WTC11 (cell line): Measurements from ENCODE around the gene MYH9. TPM values are rescaled to one million over a fixed set of nuclear protein-coding genes. Genes with fewer than 3 reads are reported as not detected.

ENCODE experiments used
- ATAC-seq: fragments of 200-7000 bp; cut with Tn5 transposase; 2 replicates; pipeline ENCODE4 v1.10.0; 2021; ENCODE audit warnings: mild to moderate bottlenecking, moderate library complexity
- CTCF ChIA-PET: fragments of 300-600 bp; sonication (Branson Sonifier 250); formaldehyde crosslinking; loops from one replicate; lab custom pipeline; 2021; ENCODE audit warnings: antibody characterized with exemption; lab: Charles Lee
- POLR2A ChIA-PET: fragments of 350-600 bp; sonication (Branson Sonifier 250); formaldehyde crosslinking; loops from one replicate; lab custom pipeline; 2021; ENCODE audit warnings: antibody characterized with exemption; lab: Charles Lee
- DNase-seq: peaks from one replicate; pipeline ENCODE4 v3.0.0; 2021; ENCODE audit warnings: low spot score
- H3K27ac Mint-ChIP-seq: 2 replicates; pipeline ENCODE4 v1.8.0; 2021; ENCODE audit warnings: mixed read lengths
- H3K27me3 Mint-ChIP-seq: 2 replicates; pipeline ENCODE4 v1.8.0; 2021; ENCODE audit warnings: low read depth, mild to moderate bottlenecking, moderate library complexity, mixed read lengths
- H3K36me3 Mint-ChIP-seq: 2 replicates; pipeline ENCODE4 v1.8.0; 2021; ENCODE audit warnings: mixed read lengths
- H3K4me1 Mint-ChIP-seq: 2 replicates; pipeline ENCODE4 v1.8.0; 2022; ENCODE audit warnings: mixed read lengths
- H3K4me3 Mint-ChIP-seq: 2 replicates; pipeline ENCODE4 v1.8.0; 2021; ENCODE audit warnings: mild to moderate bottlenecking, moderate library complexity, mixed read lengths
- H3K9me3 Mint-ChIP-seq: 2 replicates; pipeline ENCODE4 v1.8.0; 2021; ENCODE audit warnings: mixed read lengths
- AFF4 ChIP-seq: sonication (generic); formaldehyde crosslinking; IDR thresholded peaks from 2 replicates; pipeline ENCODE4 v1.8.1; 2023; ENCODE audit warnings: mild to moderate bottlenecking, missing genetic modification reagents, borderline replicate concordance
- CREB1 ChIP-seq: sonication (generic); formaldehyde crosslinking; IDR thresholded peaks from 2 replicates; pipeline ENCODE4 v1.8.0; 2023; ENCODE audit warnings: mild to moderate bottlenecking, missing genetic modification reagents
- E2F5 ChIP-seq: sonication (generic); formaldehyde crosslinking; IDR thresholded peaks from 2 replicates; pipeline ENCODE4 v1.8.1; 2022; ENCODE audit warnings: mild to moderate bottlenecking, moderate library complexity, missing genetic modification reagents
- FOXP1 ChIP-seq: sonication (generic); formaldehyde crosslinking; IDR thresholded peaks from 2 replicates; pipeline ENCODE4 v1.8.0; 2022; ENCODE audit warnings: missing genetic modification reagents, mild to moderate bottlenecking, moderate library complexity, borderline replicate concordance
- FOXP4 ChIP-seq: sonication (generic); formaldehyde crosslinking; IDR thresholded peaks from 2 replicates; pipeline ENCODE4 v1.8.0; 2022; ENCODE audit warnings: mild to moderate bottlenecking, missing genetic modification reagents
- GABPB1 ChIP-seq: sonication (generic); formaldehyde crosslinking; IDR thresholded peaks from 2 replicates; pipeline ENCODE4 v1.8.1; 2023; ENCODE audit warnings: mild to moderate bottlenecking, missing genetic modification reagents
- ZMAT4 ChIP-seq: fragments of 250-450 bp; sonication (Bioruptor Pico); IDR thresholded peaks from 2 replicates; pipeline ENCODE4 v1.9.0; 2021; ENCODE audit warnings: mild to moderate bottlenecking
- ZNF138 ChIP-seq: sonication (generic); formaldehyde crosslinking; conservative IDR thresholded peaks from 2 replicates; pipeline ENCODE4 v1.8.1; 2022; ENCODE audit warnings: mild to moderate bottlenecking, moderate library complexity, missing genetic modification reagents
- ZNF281 ChIP-seq: sonication (generic); formaldehyde crosslinking; IDR thresholded peaks from 2 replicates; pipeline ENCODE4 v1.8.0; 2023; ENCODE audit warnings: mild to moderate bottlenecking, missing genetic modification reagents
- total RNA-seq: library from RNA; stranded (reverse); gene quantifications from 3 replicates; pipeline ENCODE4 v1.2.3, GENCODE V29; 2021
- TF ChIP-seq, protein P1 (sequence below): sonication (generic); formaldehyde crosslinking; IDR thresholded peaks from 2 replicates; pipeline ENCODE4 v1.8.0; 2022; ENCODE audit warnings: mild to moderate bottlenecking, missing genetic modification reagents
- TF ChIP-seq, protein P2 (sequence below): sonication (generic); formaldehyde crosslinking; IDR thresholded peaks from 2 replicates; pipeline ENCODE4 v1.8.0; 2022; ENCODE audit warnings: mild to moderate bottlenecking, missing genetic modification reagents

Gene MYH9
- total RNA-seq, 1 experiment from 2014 or later, result 277 TPM

DNA sequence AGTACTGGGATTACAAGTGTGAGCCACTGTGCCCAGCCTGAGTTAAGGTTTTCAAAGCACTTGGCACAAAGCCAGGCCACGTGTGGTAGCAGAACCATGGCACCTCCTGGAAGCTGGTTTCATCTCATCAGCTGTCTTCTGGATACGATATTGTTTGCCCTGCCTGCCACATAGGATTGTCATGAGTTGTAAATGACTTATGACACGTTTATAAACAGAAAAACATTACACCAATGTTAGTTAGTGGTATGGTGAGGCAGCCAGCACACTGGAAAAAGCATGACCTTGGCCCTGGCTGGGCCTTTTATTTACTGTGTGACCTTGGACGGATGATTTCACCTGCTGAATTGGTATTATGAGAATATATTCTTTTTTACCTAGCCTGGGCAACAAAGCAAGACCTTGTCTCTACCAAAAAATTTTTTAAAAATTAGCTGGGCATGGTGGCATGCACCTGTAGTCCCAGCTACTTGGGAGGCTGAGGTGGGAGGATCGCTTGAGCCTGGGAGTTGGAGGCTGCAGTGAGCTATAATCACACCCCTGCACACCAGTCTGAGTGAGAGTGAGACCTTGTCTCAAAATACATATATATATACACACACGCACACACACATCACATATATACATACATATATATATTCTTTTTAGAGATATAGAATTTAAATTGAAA lies 24.0 kb upstream of the MYH9 start:
- no peaks in the 10 kb centered on the region for H3K9me3 Mint-ChIP-seq

GRCh38 chr22:36409911-36410756 lies 22.4 kb upstream of the MYH9 start:
- Mint-ChIP-seq H3K4me3 (peak overlapping the region; percentile 88), H3K4me1 (peaks cover 16% of the 10 kb centered on the region), H3K27ac (peak overlapping the region; percentile 97), H3K9me3 (no peaks in the 10 kb centered on the region), H3K27me3 (no peaks in the 10 kb centered on the region), H3K36me3 (no peaks in the 10 kb centered on the region)
- ATAC-seq (peak; percentile 97), DNase-seq (peak; percentile 99)
- CTCF ChIA-PET, result interaction anchor here (0.7 to 2.3 kb wide), 10 partner anchors 10 to 124 kb away, joined by 3 to 11 read pairs (median 5); no protein-coding TSS in a partner anchor
- POLR2A ChIA-PET, result interaction anchor here (0.6 to 2.7 kb wide), 27 partner anchors 10 to 112 kb away, joined by 3 to 32 read pairs (median 5); partner anchors contain the start of gene MYH9
- TF ChIP-seq ZMAT4 (CRISPR knock-in tag) (no peak), FOXP4 (CRISPR knock-in tag) (no peak; the same call in 1 of the 2 replicates), ZNF281 (CRISPR knock-in tag) (no peak), CREB1 (CRISPR knock-in tag) (0 out of 2 replicates have a peak, but pooled peaks have one; percentile 25), FOXP1 (peak; percentile 90; the same call in 1 of the 2 replicates), E2F5 (CRISPR knock-in tag) (peak; percentile 76), ZNF138 (CRISPR knock-in tag) (peak; percentile 43; the same call in 1 of the 2 replicates)
- TF ChIP-seq, protein P1, sequence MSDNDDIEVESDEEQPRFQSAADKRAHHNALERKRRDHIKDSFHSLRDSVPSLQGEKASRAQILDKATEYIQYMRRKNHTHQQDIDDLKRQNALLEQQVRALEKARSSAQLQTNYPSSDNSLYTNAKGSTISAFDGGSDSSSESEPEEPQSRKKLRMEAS (CRISPR knock-in tag), result peak; percentile 93
- TF ChIP-seq, protein P2, sequence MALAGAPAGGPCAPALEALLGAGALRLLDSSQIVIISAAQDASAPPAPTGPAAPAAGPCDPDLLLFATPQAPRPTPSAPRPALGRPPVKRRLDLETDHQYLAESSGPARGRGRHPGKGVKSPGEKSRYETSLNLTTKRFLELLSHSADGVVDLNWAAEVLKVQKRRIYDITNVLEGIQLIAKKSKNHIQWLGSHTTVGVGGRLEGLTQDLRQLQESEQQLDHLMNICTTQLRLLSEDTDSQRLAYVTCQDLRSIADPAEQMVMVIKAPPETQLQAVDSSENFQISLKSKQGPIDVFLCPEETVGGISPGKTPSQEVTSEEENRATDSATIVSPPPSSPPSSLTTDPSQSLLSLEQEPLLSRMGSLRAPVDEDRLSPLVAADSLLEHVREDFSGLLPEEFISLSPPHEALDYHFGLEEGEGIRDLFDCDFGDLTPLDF (CRISPR knock-in tag), result peak; percentile 18; the same call in 1 of the 2 replicates

More for the DNA sequence above, 24.0 kb upstream of the MYH9 start:
- no peak overlapping the region for H3K4me3 Mint-ChIP-seq
- H3K4me1 Mint-ChIP-seq, result peaks cover 15% of the 10 kb centered on the region
- no peak for ATAC-seq
- ChIA-PET POLR2A (interaction anchor here (1.5 to 2.7 kb wide), 3 partner anchors 24 to 48 kb away, joined by 7 to 32 read pairs (median 17); partner anchors contain the start of gene MYH9), CTCF (interaction anchor here (2.3 kb wide), 1 partner anchor 75 kb away, joined by 10 read pairs; no protein-coding TSS in a partner anchor)
- no peak overlapping the region for H3K27ac Mint-ChIP-seq
- TF ChIP-seq AFF4 (CRISPR knock-in tag) (no peak), GABPB1 (CRISPR knock-in tag) (peak; percentile 61; the same call in 1 of the 2 replicates)
- no peaks in the 10 kb centered on the region for H3K36me3 Mint-ChIP-seq
- DNase-seq, result no peak
- no peaks in the 10 kb centered on the region for H3K27me3 Mint-ChIP-seq
